Measurements from ENCODE around the gene CELF2. TPM values are rescaled to one million over a fixed set of nuclear protein-coding genes. Genes with fewer than 3 reads are reported as not detected.
"Not testable (repeated sequence)": the region's sequence is repeated elsewhere in the genome, so short reads cannot be mapped to it uniquely, and the experiment has no call there.

The CELF2 gene
- total and polyA plus RNA-seq, 2 experiments from 2014 or later = 14.4 to 26.5 TPM

DNA sequence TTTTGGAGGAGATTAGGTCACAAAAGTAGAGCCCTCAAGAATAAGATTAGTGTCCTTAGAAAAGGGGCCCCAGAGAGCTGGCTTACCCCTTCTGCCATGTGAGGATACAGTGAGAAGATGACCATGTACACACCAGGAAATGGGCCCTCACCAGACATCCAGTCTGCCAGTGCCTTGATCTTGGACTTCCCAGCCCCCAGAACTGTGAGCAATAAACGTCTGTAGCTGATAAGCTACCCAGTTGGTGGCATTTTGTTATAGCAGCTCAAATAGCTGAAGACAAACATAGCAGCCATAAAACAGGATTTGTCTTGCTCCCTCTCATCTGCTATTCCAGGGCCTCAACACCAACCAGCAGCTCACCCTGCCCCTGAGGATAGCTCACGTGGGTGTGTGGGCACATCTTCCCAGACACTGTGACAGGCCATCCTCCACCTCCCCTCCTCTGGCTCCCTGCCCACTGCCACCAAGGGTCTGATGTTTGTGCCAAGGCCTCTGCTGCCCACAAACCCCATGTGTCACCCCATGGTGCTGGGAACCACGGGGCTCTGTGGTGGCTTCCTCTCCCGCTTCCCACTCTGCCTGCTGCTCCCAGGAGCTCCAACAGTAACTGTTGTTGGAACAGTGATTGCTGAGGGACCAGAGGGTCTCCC is 341.4 kb downstream of the CELF2 start:
- no peaks in the 10 kb centered on the region for H4K20me1 ChIP-seq (ENCODE audit: insufficient read depth)
- no peaks in the 10 kb centered on the region for H3K36me3 ChIP-seq (ENCODE audit: low read depth)
- TF ChIP-seq EZH2phosphoT487 (IDR thresholded peaks at IDR 0.05; ENCODE audit: insufficient read depth, low read depth) (no peak), EZH2 (IDR thresholded peaks at IDR 0.05; ENCODE audit: insufficient read depth, poor library complexity, severe bottlenecking) (no peak)
- H3K4me2 ChIP-seq (ENCODE audit: unreplicated experiment) = no peak overlapping the region
- no peaks in the 10 kb centered on the region for H3K9me2 ChIP-seq (ENCODE audit: insufficient read depth)
- H2AFZ ChIP-seq = no peak overlapping the region
- H3K79me2 ChIP-seq (ENCODE audit: insufficient read depth) = no peaks in the 10 kb centered on the region
- no peak overlapping the region for H3K9ac ChIP-seq
- no peaks in the 10 kb centered on the region for H3K4me1 ChIP-seq (ENCODE audit: insufficient read depth)
- 25 to 32% methylated on average over 4 of the region's 4 CpGs for WGBS, 2 experiments (ENCODE audit: low coverage in 1 of 2, low lambda C conversion rate in 2 of 2, missing lambda C conversion rate in 2 of 2)
- no peak for DNase-seq
- in situ Hi-C loops (cut with MboI) = no loop called here
- H3K9me3 ChIP-seq (ENCODE audit: low read depth) = no peaks in the 10 kb centered on the region
- no peaks in the 10 kb centered on the region for H3K27me3 ChIP-seq (replicated peaks; ENCODE audit: insufficient read depth)
- no peak overlapping the region for H3K27ac ChIP-seq
- no peak overlapping the region for H3K4me3 ChIP-seq
- no peaks in the 10 kb centered on the region for H3F3A ChIP-seq (ENCODE audit: insufficient read depth)

DNA sequence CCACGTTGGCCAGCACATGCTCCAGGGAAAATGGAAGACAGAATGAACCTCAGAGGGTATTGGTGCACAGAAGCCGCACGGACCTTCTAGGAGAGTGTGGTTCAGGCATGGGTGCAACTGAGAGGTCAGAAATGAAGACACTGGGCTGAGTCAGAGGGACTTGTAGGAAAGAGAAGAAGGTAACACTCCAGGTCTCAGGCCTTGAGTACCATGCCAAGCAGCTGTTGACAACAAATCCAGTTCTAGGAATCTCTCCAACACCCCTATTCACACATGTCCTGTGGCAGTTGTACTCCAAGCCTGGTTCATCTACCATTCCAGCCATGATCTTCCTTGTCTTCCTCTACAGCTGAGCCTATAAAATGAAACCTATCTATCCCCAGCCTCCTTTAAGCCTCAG is 342.2 kb downstream of the CELF2 start:
- Histone ChIP-seq H3K4me2 (ENCODE audit: unreplicated experiment) (no peak overlapping the region), H3K4me1 (ENCODE audit: insufficient read depth) (no peaks in the 10 kb centered on the region), H3K9ac (no peak overlapping the region), H3F3A (ENCODE audit: insufficient read depth) (no peaks in the 10 kb centered on the region), H4K20me1 (ENCODE audit: insufficient read depth) (no peaks in the 10 kb centered on the region), H3K9me2 (ENCODE audit: insufficient read depth) (no peaks in the 10 kb centered on the region), H3K9me3 (ENCODE audit: low read depth) (no peaks in the 10 kb centered on the region), H3K27me3 (replicated peaks; ENCODE audit: insufficient read depth) (no peaks in the 10 kb centered on the region), H3K27ac (no peak overlapping the region), H3K36me3 (ENCODE audit: low read depth) (no peaks in the 10 kb centered on the region), H3K79me2 (ENCODE audit: insufficient read depth) (no peaks in the 10 kb centered on the region), H3K4me3 (no peak overlapping the region), H2AFZ (no peak overlapping the region)
- 61 to 64% methylated on average over 3 of the region's 3 CpGs for WGBS, 2 experiments (ENCODE audit: low coverage in 1 of 2, low lambda C conversion rate in 2 of 2, missing lambda C conversion rate in 2 of 2)
- TF ChIP-seq EZH2phosphoT487 (IDR thresholded peaks at IDR 0.05; ENCODE audit: insufficient read depth, low read depth) (no peak), EZH2 (IDR thresholded peaks at IDR 0.05; ENCODE audit: insufficient read depth, poor library complexity, severe bottlenecking) (no peak)
- DNase-seq = no peak
- in situ Hi-C loops (cut with MboI) = no loop called here

DNA sequence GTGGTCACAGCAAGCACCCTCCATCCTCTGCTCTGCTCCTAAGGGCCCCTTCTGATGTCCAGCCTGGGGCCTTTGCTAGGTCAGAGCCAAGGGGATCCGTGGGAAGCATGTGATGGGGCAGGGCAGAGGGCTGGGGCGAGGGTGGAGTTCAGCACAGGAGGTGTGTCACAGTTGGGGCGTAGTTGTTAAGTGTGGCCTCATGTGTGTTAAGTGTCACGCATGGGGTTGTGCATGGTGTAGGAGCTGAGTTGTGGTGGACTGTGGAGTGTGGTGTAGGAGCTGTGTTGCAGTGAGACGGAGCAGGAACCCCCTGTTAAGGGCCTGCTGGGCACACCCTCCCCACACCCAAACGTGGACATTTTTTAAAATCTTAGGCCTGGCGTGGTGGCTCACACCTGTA is 345.8 kb downstream of the CELF2 start:
- Histone ChIP-seq H3K4me1 (ENCODE audit: insufficient read depth) (no peaks in the 10 kb centered on the region), H3K9me3 (ENCODE audit: low read depth) (no peaks in the 10 kb centered on the region), H3K4me3 (no peak overlapping the region), H3K9me2 (ENCODE audit: insufficient read depth) (no peaks in the 10 kb centered on the region), H4K20me1 (ENCODE audit: insufficient read depth) (no peaks in the 10 kb centered on the region), H3K4me2 (ENCODE audit: unreplicated experiment) (no peak overlapping the region), H3K9ac (no peak overlapping the region), H3K36me3 (ENCODE audit: low read depth) (no peaks in the 10 kb centered on the region), H3F3A (ENCODE audit: insufficient read depth) (no peaks in the 10 kb centered on the region), H3K27ac (no peak overlapping the region), H3K27me3 (replicated peaks; ENCODE audit: insufficient read depth) (no peaks in the 10 kb centered on the region), H2AFZ (no peak overlapping the region), H3K79me2 (ENCODE audit: insufficient read depth) (no peaks in the 10 kb centered on the region)
- DNase-seq = no peak
- WGBS, 2 experiments (ENCODE audit: low coverage in 1 of 2, low lambda C conversion rate in 2 of 2, missing lambda C conversion rate in 2 of 2) = 38 to 42% methylated on average over 7 of the region's 7 CpGs
- in situ Hi-C loops (cut with MboI) = no loop called here
- no peak for TF ChIP-seq EZH2 (IDR thresholded peaks at IDR 0.05; ENCODE audit: insufficient read depth, poor library complexity, severe bottlenecking)
- no peak for TF ChIP-seq EZH2phosphoT487 (IDR thresholded peaks at IDR 0.05; ENCODE audit: insufficient read depth, low read depth)

DNA sequence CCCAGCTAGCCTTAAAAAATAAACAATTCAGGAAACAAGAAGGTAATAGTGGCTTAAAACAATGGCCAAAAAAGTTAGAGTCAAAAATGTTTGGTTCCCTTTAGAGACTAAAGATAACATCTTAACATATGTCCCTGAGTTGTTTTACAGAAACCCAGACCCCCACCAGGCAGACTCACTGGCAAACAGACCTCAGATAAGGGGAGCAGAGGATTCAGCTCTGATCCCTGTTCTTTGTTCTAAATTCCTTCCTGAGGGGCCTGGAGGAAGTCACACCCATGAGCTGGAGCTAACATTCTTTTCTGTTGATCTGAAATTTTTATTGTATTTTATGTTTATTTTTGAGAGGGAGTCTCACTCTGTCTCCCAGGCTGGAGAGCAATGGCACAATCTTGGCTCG is 346.6 kb downstream of the CELF2 start:
- H3K9me3 ChIP-seq (ENCODE audit: low read depth) = no peaks in the 10 kb centered on the region
- no peak for DNase-seq
- H3F3A ChIP-seq (ENCODE audit: insufficient read depth) = no peaks in the 10 kb centered on the region
- H3K27me3 ChIP-seq (replicated peaks; ENCODE audit: insufficient read depth) = no peaks in the 10 kb centered on the region
- H3K9me2 ChIP-seq (ENCODE audit: insufficient read depth) = no peaks in the 10 kb centered on the region
- no peak overlapping the region for H3K4me2 ChIP-seq (ENCODE audit: unreplicated experiment)
- H3K4me1 ChIP-seq (ENCODE audit: insufficient read depth) = no peaks in the 10 kb centered on the region
- in situ Hi-C loops (cut with MboI) = no loop called here
- WGBS, 2 experiments (ENCODE audit: low coverage in 1 of 2, low lambda C conversion rate in 2 of 2, missing lambda C conversion rate in 2 of 2) = 67 to 73% methylated on average over 1 of the region's 1 CpG
- H3K9ac ChIP-seq = no peak overlapping the region
- TF ChIP-seq EZH2phosphoT487 (IDR thresholded peaks at IDR 0.05; ENCODE audit: insufficient read depth, low read depth) (no peak), EZH2 (IDR thresholded peaks at IDR 0.05; ENCODE audit: insufficient read depth, poor library complexity, severe bottlenecking) (no peak)
- H3K4me3 ChIP-seq = no peak overlapping the region
- H3K79me2 ChIP-seq (ENCODE audit: insufficient read depth) = no peaks in the 10 kb centered on the region
- H2AFZ ChIP-seq = no peak overlapping the region
- no peaks in the 10 kb centered on the region for H3K36me3 ChIP-seq (ENCODE audit: low read depth)
- H4K20me1 ChIP-seq (ENCODE audit: insufficient read depth) = no peaks in the 10 kb centered on the region
- H3K27ac ChIP-seq = no peak overlapping the region

DNA sequence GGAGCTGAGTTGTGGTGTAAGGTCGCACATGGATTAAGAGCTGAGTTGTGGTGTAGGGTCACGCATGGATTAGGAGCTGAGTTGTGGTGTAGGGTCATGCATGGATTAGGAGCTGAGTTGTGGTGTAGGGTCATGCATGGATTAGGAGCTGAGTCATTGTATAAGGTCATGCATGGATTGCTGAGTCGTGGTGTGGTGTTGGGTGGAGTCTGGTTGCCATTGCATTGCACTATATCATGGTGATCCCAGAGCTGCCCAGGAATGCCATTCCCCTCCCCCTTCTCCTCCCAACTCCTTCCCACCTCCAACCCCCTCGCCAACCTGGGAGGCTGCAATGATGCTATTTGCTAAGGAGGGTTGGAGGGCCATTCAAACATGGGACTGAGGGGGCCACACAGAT is 349.2 kb downstream of the CELF2 start:
- H3F3A ChIP-seq (ENCODE audit: insufficient read depth); H2AFZ ChIP-seq; H3K36me3 ChIP-seq (ENCODE audit: low read depth); H3K27me3 ChIP-seq (replicated peaks; ENCODE audit: insufficient read depth); H3K27ac ChIP-seq; H3K9ac ChIP-seq; H3K4me1 ChIP-seq (ENCODE audit: insufficient read depth); in situ Hi-C loops (cut with MboI); H3K4me2 ChIP-seq (ENCODE audit: unreplicated experiment); H3K4me3 ChIP-seq; H3K79me2 ChIP-seq (ENCODE audit: insufficient read depth); H3K9me3 ChIP-seq (ENCODE audit: low read depth); H4K20me1 ChIP-seq (ENCODE audit: insufficient read depth); H3K9me2 ChIP-seq (ENCODE audit: insufficient read depth): not testable (repeated sequence)
- WGBS, 2 experiments (ENCODE audit: low coverage in 1 of 2, low lambda C conversion rate in 2 of 2, missing lambda C conversion rate in 2 of 2) = 25 to 73% methylated on average over 2 to 4 of the region's 4 CpGs
- peak; percentile 38 for DNase-seq

All from GM23248 (cell line).